Smooth muscle cell (in vitro differentiated cells): ENCODE data around the gene SMCO1. TPM values are rescaled to one million over a fixed set of nuclear protein-coding genes. Genes with fewer than 3 reads are reported as not detected.
"Not testable (repeated sequence)": the region's sequence is repeated elsewhere in the genome, so short reads cannot be mapped to it uniquely, and the experiment has no call there.

ENCODE experiments used
- DNase-seq: peaks from one replicate; lab custom pipeline; 2025; ENCODE audit not compliant: unreplicated experiment; lab: John Stamatoyannopoulos, UW
- H2AFZ ChIP-seq: fragments of 200-600 bp; sonication (generic); 2 replicates; pipeline ENCODE4 v1.6.0; 2016; ENCODE audit warnings: antibody characterized with exemption, low read depth, mild to moderate bottlenecking
- H3F3A ChIP-seq: fragments of 200-600 bp; sonication (generic); 2 replicates; pipeline ENCODE4 v1.6.0; 2017; ENCODE audit warnings: antibody characterized with exemption, low read depth
- H3K27ac ChIP-seq: fragments of 200-600 bp; sonication (generic); 2 replicates; pipeline ENCODE4 v1.5.1; 2016; ENCODE audit warnings: low read depth, mild to moderate bottlenecking
- H3K27me3 ChIP-seq: fragments of 200-600 bp; sonication (generic); 2 replicates; pipeline ENCODE4 v1.6.1; 2016; ENCODE audit warnings: low read depth, mild to moderate bottlenecking
- H3K36me3 ChIP-seq: fragments of 200-600 bp; sonication (generic); 2 replicates; pipeline ENCODE4 v1.5.1; 2016; ENCODE audit warnings: low read depth
- H3K4me1 ChIP-seq: fragments of 200-600 bp; sonication (generic); 2 replicates; pipeline ENCODE4 v1.5.1; 2016; ENCODE audit warnings: low read depth
- H3K4me2 ChIP-seq: fragments of 200-600 bp; sonication (generic); 2 replicates; pipeline ENCODE4 v1.6.0; 2016; ENCODE audit warnings: mild to moderate bottlenecking
- H3K4me3 ChIP-seq: fragments of 200-600 bp; sonication (generic); 2 replicates; pipeline ENCODE4 v1.5.1; 2016; ENCODE audit warnings: mild to moderate bottlenecking
- H3K79me2 ChIP-seq: fragments of 200-600 bp; sonication (generic); 2 replicates; pipeline ENCODE4 v1.6.0; 2016; ENCODE audit warnings: low read depth, mild to moderate bottlenecking
- H3K9ac ChIP-seq: fragments of 200-600 bp; sonication (generic); 2 replicates; pipeline ENCODE4 v1.6.0; 2016; ENCODE audit warnings: low read depth
- H3K9me3 ChIP-seq: fragments of 200-600 bp; sonication (generic); replicated peaks from 2 replicates; pipeline ENCODE4 v1.5.1; 2016; ENCODE audit warnings: low read depth
- H4K20me1 ChIP-seq: fragments of 200-600 bp; sonication (generic); 2 replicates; pipeline ENCODE4 v1.6.0; 2016; ENCODE audit warnings: low read depth
- WGBS: methylation state at CpG from one replicate; pipeline ENCODE4 v1.1.7; 2016; ENCODE audit warnings: low lambda C conversion rate; 5-methylcytosine and 5-hydroxymethylcytosine counted together
- polyA plus RNA-seq: library from polyadenylated mRNA; unstranded; fragments of >200 nt; fragmentation: Nextera tagmentation; extraction: Ambion mirVana; gene quantifications from 2 replicates; pipeline ENCODE4 v1.2.1, GENCODE V29; 2016
- total RNA-seq: library from RNA; depleted of rRNA; stranded (reverse); fragments of >200 nt; gene quantifications from 2 replicates; pipeline ENCODE4 v1.2.3, GENCODE V29; 2014
- TF ChIP-seq, protein P1 (sequence below): fragments of 200-600 bp; sonication (generic); IDR thresholded peaks from 2 replicates; pipeline ENCODE4 v1.5.1; 2017; ENCODE audit warnings: borderline replicate concordance, mild to moderate bottlenecking, antibody characterized with exemption; ENCODE audit not compliant: insufficient read depth, poor library complexity, severe bottlenecking

Gene SMCO1
- total and polyA plus RNA-seq, 2 experiments from 2014 or later, result not detected

DNA sequence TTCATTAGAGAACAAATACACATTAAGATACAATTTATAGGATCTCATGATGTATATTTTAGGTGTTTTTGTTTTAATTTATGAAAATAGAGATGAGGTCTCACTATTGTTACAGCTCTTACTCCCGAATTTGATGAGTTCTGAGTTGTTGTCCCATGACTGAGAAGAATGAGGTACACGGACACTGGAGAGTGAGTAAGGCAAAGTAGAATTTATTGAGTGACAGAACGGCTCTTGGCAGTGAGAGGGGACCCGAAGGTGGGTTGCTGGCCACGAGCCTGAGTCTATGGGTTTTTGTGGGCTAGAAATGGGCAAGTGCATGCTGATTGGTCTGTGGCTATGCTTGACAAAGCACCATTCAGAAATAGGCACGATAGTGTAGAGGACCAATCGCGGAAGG, 8.5 kb downstream of the SMCO1 start:
- 91% methylated on average over 8 of the region's 8 CpGs for WGBS
- peaks cover under 1% of the 10 kb centered on the region for H4K20me1 ChIP-seq
- H3F3A ChIP-seq, result peaks cover 6% of the 10 kb centered on the region
- peaks cover 6% of the 10 kb centered on the region for H3K79me2 ChIP-seq
- H2AFZ ChIP-seq, result no peak overlapping the region
- no peaks in the 10 kb centered on the region for H3K9me3 ChIP-seq
- no peak overlapping the region for H3K4me2 ChIP-seq
- H3K27ac ChIP-seq, result no peak overlapping the region
- H3K4me1 ChIP-seq, result no peaks in the 10 kb centered on the region
- no peak for DNase-seq
- H3K4me3 ChIP-seq, result no peak overlapping the region
- no peaks in the 10 kb centered on the region for H3K27me3 ChIP-seq
- no peaks in the 10 kb centered on the region for H3K36me3 ChIP-seq
- TF ChIP-seq, protein P1, sequence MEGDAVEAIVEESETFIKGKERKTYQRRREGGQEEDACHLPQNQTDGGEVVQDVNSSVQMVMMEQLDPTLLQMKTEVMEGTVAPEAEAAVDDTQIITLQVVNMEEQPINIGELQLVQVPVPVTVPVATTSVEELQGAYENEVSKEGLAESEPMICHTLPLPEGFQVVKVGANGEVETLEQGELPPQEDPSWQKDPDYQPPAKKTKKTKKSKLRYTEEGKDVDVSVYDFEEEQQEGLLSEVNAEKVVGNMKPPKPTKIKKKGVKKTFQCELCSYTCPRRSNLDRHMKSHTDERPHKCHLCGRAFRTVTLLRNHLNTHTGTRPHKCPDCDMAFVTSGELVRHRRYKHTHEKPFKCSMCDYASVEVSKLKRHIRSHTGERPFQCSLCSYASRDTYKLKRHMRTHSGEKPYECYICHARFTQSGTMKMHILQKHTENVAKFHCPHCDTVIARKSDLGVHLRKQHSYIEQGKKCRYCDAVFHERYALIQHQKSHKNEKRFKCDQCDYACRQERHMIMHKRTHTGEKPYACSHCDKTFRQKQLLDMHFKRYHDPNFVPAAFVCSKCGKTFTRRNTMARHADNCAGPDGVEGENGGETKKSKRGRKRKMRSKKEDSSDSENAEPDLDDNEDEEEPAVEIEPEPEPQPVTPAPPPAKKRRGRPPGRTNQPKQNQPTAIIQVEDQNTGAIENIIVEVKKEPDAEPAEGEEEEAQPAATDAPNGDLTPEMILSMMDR, result no peak
- no peak overlapping the region for H3K9ac ChIP-seq

DNA sequence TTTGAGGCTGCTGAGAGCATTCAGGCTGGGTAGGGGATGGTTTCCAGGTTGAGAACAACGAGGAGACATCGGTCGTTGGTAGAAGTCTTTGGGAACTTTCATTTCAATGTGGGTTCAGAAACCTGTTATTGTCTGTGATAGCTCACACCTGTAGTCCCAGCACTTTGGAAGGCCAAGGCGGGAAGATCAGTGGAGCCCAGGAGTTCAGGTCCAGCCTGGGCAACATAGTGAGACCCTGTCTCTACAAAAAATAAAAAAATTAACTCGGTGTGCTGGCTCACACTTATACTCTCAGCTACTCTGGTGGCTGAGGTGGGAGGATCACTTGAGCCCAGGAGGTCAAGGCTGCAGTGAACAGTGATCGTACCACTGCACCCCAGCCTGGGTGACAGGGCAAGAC, 10.6 kb downstream of the SMCO1 start:
- no peak overlapping the region for H3K4me3 ChIP-seq
- H3K4me2 ChIP-seq, result no peak overlapping the region
- no peaks in the 10 kb centered on the region for H3K27me3 ChIP-seq
- no peak overlapping the region for H3K9ac ChIP-seq
- no peak overlapping the region for H3K27ac ChIP-seq
- no peaks in the 10 kb centered on the region for H3K36me3 ChIP-seq
- H4K20me1 ChIP-seq, result peaks cover 19% of the 10 kb centered on the region
- TF ChIP-seq, protein P1, result no peak
- H3K79me2 ChIP-seq, result peaks cover 27% of the 10 kb centered on the region
- peaks cover 3% of the 10 kb centered on the region for H3K4me1 ChIP-seq
- WGBS, result 93% methylated on average over 6 of the region's 6 CpGs
- H3K9me3 ChIP-seq, result no peaks in the 10 kb centered on the region
- no peak overlapping the region for H2AFZ ChIP-seq
- peaks cover 6% of the 10 kb centered on the region for H3F3A ChIP-seq
- DNase-seq, result no peak

DNA sequence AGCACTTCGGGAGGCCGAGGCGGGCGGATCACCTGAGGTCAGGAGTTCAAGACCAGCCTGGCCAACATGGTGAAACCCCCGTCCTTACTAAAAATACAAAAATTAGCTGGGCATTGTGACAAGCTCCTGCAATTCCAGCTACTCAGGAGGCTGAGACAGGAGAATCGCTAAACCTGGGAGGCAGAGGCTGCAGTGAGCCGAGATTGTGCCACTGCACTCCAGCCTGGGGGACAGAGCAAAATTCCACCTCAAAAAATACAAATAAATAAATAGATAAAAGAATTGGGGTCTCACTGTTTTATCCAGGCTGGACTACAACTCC, 11.1 kb downstream of the SMCO1 start:
- Histone ChIP-seq H4K20me1 (peaks cover 22% of the 10 kb centered on the region), H3K79me2 (peaks cover 32% of the 10 kb centered on the region), H3K4me3 (peak overlapping the region; percentile 77), H3K27ac (peak overlapping the region; percentile 97), H3K4me2 (peak overlapping the region; percentile 89)
- not testable (repeated sequence) for DNase-seq, H3F3A ChIP-seq, H2AFZ ChIP-seq, H3K27me3 ChIP-seq, H3K9me3 ChIP-seq, H3K36me3 ChIP-seq, H3K9ac ChIP-seq, H3K4me1 ChIP-seq
- WGBS, result 39% methylated on average over 7 of the region's 7 CpGs

DNA sequence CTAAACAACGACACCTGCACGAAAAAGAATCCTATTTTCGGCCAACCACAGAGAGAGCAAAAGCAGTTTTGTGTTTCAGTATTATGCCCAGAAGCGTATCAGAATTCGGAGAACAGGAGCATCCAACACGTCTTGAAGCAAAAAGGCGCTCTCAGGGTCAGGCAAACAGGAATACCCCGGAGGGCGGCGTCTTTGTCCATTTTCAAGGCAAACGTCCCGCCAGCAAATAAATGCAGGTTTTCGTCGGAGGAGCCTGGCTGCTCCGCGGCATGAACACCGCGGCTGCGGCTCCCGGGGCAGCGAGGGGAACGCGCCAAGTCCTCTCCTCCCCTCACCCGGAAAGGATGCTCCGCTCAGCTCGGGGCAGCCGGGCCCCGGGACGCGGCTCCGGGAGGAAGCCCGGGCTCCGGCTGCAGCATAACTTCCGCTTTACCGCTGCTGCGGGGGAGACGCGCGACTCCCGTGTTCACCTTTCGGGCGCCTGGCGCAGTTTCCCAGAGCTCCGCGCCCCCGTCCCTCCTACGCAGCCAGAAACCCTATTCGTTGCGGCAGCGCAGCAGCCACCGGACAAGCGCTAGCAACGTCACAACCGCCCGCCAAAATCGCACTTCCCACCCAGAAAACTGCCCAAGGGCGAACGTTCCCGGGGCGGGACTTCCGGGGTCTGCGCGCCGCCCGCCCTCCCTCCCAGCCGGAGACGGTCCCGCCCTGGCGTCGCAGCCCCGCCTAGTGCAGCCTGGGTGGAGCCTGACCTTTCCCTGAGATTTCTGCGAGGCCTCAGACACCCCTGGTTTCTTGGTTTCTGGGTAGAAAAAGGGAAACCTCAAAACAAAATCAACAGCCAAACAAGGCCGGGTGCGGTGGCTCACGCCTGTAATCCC, 11.7 kb downstream of the SMCO1 start, which contains the start of gene RNF168:
Gene RNF168, minus strand, starts transcription at position 573 of the 881 bp plus-strand sequence. CDS start 595 bp downstream, outside the sequence.
- peak within 1 kb of the TSS; percentile 89 for H3K4me2 ChIP-seq
- peaks cover 6% of the 10 kb centered on the region for H3F3A ChIP-seq
- peak within 1 kb of the TSS; percentile 91 for H3K9ac ChIP-seq
- DNase-seq, result peak; percentile 78
- no peaks in the 10 kb centered on the region for H3K9me3 ChIP-seq
- H3K36me3 ChIP-seq, result no peaks in the 10 kb centered on the region
- H3K27ac ChIP-seq, result peak within 1 kb of the TSS; percentile 97
- H3K4me1 ChIP-seq, result peaks cover 6% of the 10 kb centered on the region
- no peaks in the 10 kb centered on the region for H3K27me3 ChIP-seq
- peaks cover 38% of the 10 kb centered on the region for H3K79me2 ChIP-seq
- WGBS, result 1% methylated on average over 73 of the region's 75 CpGs
- TF ChIP-seq, protein P1, result no peak
- H4K20me1 ChIP-seq, result peaks cover 26% of the 10 kb centered on the region
- H3K4me3 ChIP-seq, result peak within 1 kb of the TSS; percentile 77
- peak within 1 kb of the TSS; percentile 37 for H2AFZ ChIP-seq
